C4-2B (cell line): ENCODE results near the gene DGKB.

Experiments
- H3K27ac ChIP-seq: fragments of 450-650 bp; 2 replicates; pipeline ENCODE4 v1.5.1; 2017
- CTCF ChIP-seq: fragments of 450-650 bp; conservative IDR thresholded peaks from 2 replicates; pipeline ENCODE4 v1.5.1; 2017; ENCODE audit warnings: mild to moderate bottlenecking
- ZFX ChIP-seq: fragments of 450-650 bp; IDR thresholded peaks from 2 replicates; pipeline ENCODE4 v1.6.1; 2017

The DGKB gene

DNA sequence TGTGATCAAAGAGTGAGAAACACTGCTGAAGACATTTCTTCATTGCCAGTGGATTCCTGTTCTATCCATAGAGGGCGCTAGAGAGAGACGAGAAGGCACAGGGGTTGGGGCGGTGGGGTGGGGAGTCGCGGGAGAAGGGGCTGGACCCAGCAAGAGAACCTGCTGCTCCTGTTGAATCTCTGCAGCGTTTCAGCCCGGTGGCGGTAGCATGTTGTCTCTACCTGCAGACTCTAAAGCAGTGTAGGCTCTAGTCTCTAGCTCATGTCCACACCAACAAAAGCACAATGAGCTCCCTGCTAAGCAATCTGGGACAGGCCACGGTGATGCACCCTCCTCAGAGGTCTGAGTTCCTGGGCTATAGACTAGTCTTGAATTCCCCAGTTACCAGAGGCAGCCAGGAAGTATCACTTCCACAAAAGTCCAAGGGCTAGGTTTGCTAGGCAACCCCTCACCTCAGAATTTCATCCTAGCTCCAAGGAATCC lies 167.7 kb downstream of the DGKB start:
- TF ChIP-seq CTCF (peak; percentile 38), ZFX (no peak)
- no peak overlapping the region for H3K27ac ChIP-seq

DNA sequence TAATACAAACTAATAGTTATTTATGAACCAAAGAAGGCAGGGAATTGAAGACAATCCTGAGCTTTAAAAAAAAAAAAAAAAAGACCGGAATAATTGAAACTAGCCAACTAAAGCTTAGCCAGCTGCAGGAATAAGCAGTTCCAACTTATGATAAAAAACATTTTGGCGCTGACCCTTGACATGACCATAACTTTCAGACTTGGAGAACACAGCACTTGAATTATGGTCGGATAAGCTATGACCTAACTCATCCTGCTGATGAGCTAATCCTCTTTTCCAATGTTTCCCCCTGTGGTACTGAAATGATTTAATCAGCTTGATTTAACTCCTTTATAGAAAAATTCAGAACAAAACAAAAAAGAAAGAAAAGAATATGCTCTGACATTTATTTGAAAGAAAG lies 181.8 kb downstream of the DGKB start:
- no peak overlapping the region for H3K27ac ChIP-seq
- TF ChIP-seq CTCF (no peak), ZFX (no peak)

- H3K27ac ChIP-seq, result no peak overlapping the region
- TF ChIP-seq ZFX, result no peak
- TF ChIP-seq CTCF, result peak; percentile 81
Observed at GRCh38 chr7:14717816-14718215, 184.7 kb downstream of the DGKB start.

DNA sequence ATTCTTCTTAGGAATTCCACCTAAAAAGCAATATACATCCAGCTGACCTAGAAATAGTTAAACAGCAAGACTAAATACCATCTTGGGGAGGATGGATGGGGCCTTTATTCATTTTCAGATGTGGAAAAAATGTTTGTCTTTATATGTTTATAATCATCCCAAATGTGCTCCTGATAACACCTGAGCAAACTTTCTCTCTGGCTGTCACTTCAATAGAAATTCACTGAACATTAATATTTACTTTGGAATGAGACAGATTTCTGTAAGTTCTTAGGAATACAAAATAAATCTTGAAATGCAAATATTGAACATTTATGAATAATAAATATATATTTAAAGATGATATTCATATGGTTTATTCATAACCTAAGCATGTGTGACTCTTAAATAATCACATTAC lies 185.4 kb downstream of the DGKB start:
- no peak for TF ChIP-seq CTCF
- TF ChIP-seq ZFX, result no peak
- H3K27ac ChIP-seq, result no peak overlapping the region

- H3K27ac ChIP-seq, result no peak overlapping the region
- no peak for TF ChIP-seq CTCF
- TF ChIP-seq ZFX, result no peak
Observed at GRCh38 chr7:14714161-14714728, 188.3 kb downstream of the DGKB start.

DNA sequence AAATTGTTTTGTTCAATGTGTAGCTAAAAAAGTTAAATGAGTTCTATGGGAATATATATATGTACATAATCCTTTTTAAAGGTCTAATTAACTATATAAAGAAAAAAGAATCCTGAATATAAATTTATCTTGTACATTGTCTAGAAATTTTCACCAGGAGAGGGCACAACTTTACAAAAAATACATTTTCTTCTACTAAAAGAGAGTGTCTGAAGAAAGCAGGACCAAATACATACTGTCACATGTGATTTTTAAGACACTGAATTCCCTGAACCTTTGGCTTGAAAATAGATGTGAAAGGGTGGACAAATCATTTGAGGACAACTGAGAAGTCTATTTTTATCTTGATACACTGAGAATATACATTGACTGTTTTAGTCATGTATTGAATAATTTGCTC lies 204.3 kb downstream of the DGKB start:
- no peak overlapping the region for H3K27ac ChIP-seq
- TF ChIP-seq CTCF (peak; percentile 27), ZFX (no peak)

DNA sequence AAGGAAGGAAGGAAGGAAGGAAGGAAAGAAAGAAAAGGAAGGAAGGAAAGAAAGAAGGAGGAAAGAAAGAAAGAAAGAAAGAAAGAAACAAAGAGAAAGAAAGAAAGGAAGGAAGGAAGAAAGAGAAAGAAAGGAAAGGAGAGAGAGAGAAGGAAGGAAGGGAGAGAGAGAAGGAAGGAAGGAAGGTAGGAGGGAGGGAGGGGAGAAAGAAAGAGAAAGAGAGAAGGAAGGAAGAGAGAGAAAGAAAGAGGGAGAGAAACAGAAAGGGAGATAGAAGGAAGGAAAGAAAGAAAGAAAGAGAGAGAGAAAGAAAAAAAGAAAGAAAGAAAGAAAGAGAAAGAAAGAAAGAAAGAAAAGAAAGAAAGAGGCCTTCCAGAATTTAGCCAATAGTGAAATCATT lies 204.9 kb downstream of the DGKB start:
- TF ChIP-seq ZFX (no peak), CTCF (no peak)
- no peak overlapping the region for H3K27ac ChIP-seq
